GOT3 (cell line): Measurements from ENCODE around the gene CSGALNACT2.
"Not testable (repeated sequence)": the region's sequence is repeated elsewhere in the genome, so short reads cannot be mapped to it uniquely, and the experiment has no call there.

Source experiments
- DNase-seq: peaks from one replicate; lab custom pipeline; 2025; ENCODE audit warnings: mixed read lengths; lab: John Stamatoyannopoulos, UW

Gene CSGALNACT2

DNA sequence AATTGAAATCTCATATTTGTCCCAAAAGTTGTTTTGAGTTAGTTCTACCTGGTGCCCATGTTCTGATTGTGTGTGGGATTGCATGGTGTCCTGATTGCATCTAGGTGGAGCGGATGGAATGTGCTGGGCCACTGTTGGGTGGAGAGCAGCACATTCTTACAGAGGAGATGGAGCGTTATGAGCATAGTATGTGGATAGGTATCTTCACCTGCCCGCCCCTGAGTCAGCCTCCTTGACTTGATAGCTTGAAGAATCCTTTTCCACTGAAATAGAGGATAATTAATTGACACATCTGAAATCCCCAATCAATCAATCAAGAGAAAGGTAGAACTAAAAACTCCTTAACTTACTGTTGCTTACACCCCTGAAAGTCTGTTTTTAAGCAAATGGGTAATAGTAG is 45.5 kb downstream of the CSGALNACT2 start:
- not testable (repeated sequence) for DNase-seq

GRCh38 chr10:43186150-43186549 is 47.9 kb downstream of the CSGALNACT2 start:
- DNase-seq: no peak

- no peak for DNase-seq
Observed at GRCh38 chr10:43187213-43187612, 49.0 kb downstream of the CSGALNACT2 start.

DNA sequence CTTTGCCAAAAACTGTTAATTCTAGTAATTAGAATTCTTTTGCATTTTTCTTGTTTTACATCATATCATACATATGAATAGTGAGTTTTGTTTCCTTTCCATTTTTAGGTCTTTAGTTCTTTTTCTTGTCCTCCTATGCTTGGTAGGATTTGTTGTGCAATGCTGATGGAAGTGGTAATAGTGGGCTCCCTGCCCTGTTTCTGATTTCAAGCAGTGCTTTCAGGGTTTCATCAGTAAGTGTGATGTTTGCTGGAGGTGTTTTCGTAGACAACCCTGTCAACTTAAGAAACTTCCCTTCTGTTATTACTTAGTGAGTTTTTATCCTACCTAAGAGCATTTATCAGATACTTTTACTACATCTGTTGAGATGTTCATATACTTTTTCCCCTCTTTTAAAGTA is 50.5 kb downstream of the CSGALNACT2 start:
- no peak for DNase-seq

DNA sequence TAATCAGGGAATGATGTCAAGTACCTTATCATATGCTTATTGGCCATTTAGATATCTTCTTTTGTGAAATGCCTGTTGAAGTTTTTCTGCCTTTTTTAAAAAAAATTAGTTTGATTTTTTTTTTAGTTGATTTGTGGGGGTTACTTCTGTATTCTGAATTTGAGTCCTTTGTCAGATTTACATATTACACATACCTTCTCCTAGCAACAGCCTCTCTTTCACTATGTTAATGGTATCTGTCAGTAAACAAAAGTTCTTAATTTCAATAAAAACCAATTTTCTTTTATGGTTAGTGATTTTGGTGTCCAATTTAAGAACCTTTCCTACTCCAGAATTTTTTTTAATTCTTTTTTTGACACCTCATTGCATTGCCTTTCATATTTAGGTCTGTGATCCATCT is 52.0 kb downstream of the CSGALNACT2 start:
- DNase-seq: no peak

DNA sequence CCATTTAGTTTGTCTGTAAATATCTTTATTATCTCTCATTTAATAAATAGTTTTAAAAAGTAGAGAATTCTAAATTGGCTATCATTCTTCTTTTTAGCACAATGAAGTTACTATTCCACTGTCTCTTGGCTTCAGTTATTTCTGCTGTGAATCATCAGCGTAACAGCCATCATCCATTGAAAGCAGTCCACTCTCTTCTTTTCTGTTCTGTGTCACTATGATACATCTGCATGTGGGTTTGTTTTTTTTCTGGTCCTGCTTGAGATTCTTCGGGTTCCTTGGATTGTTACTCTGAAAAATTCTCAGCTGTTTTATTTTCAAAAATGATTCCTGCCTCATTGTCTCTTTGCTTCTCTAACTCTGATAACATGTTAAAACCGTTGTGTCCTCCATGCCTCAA is 52.5 kb downstream of the CSGALNACT2 start:
- no peak for DNase-seq

DNA sequence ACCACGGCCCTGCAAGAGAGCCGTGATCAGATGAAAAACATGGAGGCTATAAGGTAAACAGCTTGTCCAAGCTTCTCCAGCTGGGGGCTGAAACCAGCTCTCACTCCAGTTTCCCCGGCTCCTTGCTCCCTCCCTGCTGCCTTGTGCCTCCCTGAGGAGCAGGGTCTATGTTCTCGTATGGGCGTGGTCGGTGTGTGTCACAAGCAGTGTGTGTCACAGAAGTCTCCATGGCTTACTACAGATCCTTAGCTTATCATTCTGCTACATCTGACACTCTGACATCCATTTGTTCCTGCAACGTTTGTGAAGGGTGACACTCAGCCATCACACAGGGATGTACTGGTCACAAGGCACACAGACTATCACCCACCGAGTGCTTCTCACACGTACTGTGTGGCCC is 54.6 kb downstream of the CSGALNACT2 start:
- no peak for DNase-seq

- no peak for DNase-seq
Observed at GRCh38 chr10:43193496-43194080, 55.3 kb downstream of the CSGALNACT2 start.

GRCh38 chr10:43194266-43194665 is 56.0 kb downstream of the CSGALNACT2 start:
- no peak for DNase-seq

DNA sequence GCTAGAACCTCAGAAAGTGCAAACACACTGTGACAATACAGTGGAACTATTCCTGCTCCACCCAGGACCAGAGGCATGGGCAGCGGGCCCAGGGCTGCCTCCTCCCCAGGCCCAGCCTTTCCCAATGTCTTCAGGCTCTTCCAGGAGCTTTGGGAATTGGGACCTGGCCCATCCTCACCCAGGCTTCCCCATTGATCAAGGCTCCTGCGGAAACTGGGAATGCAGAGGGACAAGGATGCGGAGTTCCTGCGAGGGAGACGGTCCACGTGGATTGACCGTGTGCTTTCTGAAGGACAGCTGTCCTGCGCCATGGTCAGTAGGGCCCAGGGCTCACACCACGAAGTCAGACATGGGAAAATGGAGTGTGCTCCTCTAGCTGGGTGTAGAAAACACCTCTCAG is 56.6 kb downstream of the CSGALNACT2 start:
- DNase-seq: no peak

GRCh38 chr10:43195557-43195956 is 57.3 kb downstream of the CSGALNACT2 start:
- DNase-seq: no peak

DNA sequence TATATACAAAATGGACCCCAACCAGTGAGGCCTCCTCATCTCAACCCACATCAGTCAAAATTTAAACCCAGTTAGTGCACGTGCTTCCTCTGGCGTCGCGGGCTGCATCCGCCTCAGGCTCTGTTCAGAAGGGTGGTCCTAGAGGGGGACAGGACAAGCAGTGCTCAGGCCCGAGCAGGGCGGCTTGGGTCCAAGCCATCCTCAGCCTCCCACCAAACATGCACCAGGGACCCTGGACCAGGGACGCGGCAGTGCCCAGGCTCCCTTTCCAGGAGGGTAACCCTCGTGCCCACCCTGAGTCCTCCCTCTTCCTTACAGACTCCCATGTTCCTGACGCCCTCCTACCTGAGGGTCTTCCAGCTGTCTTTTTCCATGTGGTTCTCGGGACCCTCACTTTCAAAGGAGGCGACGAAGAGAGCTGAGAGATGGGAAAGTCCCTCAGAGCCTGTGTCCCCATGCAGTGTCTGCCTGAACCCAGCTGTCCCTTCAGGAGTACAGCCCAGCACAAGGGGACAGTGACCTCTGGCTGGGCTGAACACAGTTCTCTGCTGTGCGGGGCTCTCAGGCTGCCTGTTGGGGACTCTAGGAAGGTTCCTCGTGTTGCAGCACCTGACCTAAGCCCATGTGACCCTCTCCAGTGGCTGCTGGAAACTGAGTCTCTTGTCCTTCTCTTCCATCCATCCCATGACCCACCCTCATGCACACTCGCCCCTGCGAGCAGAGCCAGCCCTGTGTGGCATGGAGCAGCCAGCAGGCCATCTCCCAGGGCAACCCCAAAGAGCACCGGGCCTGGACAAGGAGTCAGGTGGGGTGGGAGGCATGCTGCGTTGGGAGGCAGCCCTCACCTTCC is 58.1 kb downstream of the CSGALNACT2 start:
- no peak for DNase-seq

GRCh38 chr10:43196981-43197833 is 59.0 kb downstream of the CSGALNACT2 start:
- no peak for DNase-seq

- DNase-seq: no peak
Observed at GRCh38 chr10:43197834-43198681, 59.8 kb downstream of the CSGALNACT2 start.

DNA sequence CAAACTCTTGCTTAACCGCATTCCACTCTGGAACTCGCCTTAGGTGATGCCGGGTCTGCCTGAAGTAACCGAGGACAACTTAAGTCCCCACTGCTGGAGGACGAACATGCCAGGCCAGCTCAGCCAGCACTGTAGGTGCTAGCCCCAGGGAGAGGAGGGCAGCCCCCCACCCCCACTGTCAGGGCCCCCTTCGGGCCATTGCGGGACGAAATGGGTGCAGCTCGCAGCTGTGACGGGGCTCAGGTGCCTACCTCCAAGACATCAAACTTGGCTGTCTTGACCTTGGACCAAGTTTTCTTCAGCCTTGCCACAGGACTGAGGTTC is 60.4 kb downstream of the CSGALNACT2 start:
- DNase-seq: no peak

GRCh38 chr10:43199088-43199683 is 60.9 kb downstream of the CSGALNACT2 start:
- DNase-seq: no peak

DNA sequence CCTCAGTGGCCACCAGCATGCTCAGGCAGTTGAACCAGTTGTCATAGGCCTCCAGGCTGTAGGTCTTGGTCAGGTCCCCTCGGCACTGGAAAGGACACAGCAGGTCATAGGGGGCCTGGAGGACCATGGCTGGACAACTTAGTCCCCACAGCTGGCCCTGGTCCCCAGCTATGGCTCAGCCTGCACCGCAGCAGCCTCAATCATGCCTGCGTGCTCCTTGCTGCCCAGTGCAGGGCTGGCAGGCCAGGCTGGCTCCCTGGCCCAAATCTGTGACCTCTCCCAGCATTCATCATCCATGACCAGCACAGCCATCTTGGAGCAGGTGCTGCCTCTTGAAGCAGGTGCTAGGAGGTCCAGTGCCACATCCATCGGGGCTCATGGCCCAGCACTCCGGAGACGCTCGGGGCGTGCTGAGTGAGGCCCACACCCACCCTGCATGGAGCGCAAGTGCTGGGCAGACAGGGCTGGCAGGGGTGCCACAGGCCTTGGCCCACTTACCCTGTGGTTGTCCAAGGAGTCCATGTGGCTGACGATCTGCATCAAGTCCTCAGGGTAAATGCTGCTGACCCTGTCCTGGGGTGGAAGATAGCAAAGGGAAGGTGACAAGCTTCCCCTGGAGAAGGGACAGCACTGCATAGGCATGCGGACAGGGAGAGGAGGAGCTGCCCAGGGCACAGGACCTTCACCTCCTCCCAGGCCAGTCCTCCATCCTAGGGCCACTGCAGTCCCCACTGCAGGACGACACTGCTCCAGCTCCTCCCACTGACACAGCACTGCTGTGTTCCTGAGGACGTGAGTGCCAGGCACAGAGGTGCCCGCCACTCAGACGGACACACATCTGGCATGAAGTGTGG is 61.7 kb downstream of the CSGALNACT2 start:
- no peak for DNase-seq

GRCh38 chr10:43200538-43201390 is 62.5 kb downstream of the CSGALNACT2 start:
- no peak for DNase-seq

- DNase-seq: no peak
Observed at GRCh38 chr10:43201545-43202131, 63.4 kb downstream of the CSGALNACT2 start.
